Kidney epithelial cell (primary cell): ENCODE data around the gene ZNF525. TPM values are rescaled to one million over a fixed set of nuclear protein-coding genes. Genes with fewer than 3 reads are reported as not detected.
"Not testable (repeated sequence)": the region's sequence is repeated elsewhere in the genome, so short reads cannot be mapped to it uniquely, and the experiment has no call there.

ENCODE experiments used
- DNase-seq: peaks from one replicate; pipeline ENCODE4 v3.0.0-alpha.2; 2010; ENCODE audit warnings: low read depth
- H3K27me3 ChIP-seq: 2 replicates; pipeline ENCODE4 v1.6.0; 2011; ENCODE audit warnings: low read length; ENCODE audit not compliant: control insufficient read depth, insufficient read depth
- H3K36me3 ChIP-seq: 2 replicates; pipeline ENCODE4 v1.5.1; 2011; ENCODE audit warnings: low read length; ENCODE audit not compliant: control insufficient read depth, insufficient read depth
- H3K4me3 ChIP-seq: 2 replicates; pipeline ENCODE4 v1.5.1; 2011; ENCODE audit warnings: low read depth, mild to moderate bottlenecking, control low read depth, low read length
- CTCF ChIP-seq: IDR thresholded peaks from 2 replicates; pipeline ENCODE4 v1.5.1; 2011; ENCODE audit warnings: mild to moderate bottlenecking, moderate library complexity, low read length, control low read depth, inconsistent platforms; ENCODE audit not compliant: insufficient read depth, poor library complexity, severe bottlenecking
- total RNA-seq: library from RNA; depleted of rRNA; stranded (reverse); fragments of >200 nt; gene quantifications from 2 replicates; pipeline ENCODE4 v1.2.3, GENCODE V29; 2015

The ZNF525 gene
- 6.3 and 11.4 TPM in 2 replicates for total RNA-seq

DNA sequence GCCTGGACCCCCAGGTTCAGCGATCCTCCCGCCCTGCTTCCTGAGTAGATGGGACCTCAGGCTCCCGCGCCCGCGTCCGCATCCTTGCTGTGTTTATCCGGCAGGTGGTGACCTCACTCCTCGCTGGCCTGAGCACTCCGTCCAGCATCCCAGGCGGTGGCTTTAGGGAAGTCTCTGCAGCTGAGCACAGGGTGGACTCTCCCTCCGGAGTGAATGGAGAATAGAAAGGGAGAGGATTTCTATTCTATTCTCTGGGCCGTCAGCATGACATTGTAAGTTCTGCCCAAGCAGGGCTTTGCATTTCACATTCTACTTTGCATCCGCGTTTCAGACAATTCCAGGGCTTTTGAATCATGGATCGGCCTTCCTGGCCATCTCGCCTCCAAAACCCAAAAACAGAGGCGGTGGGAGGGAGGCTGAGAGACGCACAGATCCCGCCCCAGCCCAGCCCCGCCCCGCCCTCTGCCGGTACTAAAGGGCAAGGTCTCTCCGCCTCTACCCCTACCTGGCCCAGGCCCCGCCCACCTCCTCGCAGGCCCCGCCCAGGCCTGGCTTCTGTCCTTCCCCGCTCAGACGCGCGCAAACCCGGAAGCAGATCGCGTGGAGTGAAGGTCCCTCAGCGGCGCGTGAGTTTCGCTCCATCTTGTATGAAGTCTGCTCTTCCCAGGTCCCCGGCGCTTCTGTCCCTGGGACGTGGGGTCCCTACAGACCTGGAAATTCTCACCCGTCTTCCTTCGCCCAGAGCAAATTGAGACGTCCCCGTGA lies at the start of gene ZNF525:
TSS of gene ZNF525 (plus strand) at position 572 of the 765 bp plus-strand sequence. CDS start 6,577 bp downstream, outside the sequence.
- DNase-seq = peak; percentile 32
- H3K27me3 ChIP-seq = no peaks in the 10 kb centered on the region
- peak within 1 kb of the TSS; percentile 56 for H3K4me3 ChIP-seq
- peak; percentile 32 for TF ChIP-seq CTCF
- no peaks in the 10 kb centered on the region for H3K36me3 ChIP-seq

DNA sequence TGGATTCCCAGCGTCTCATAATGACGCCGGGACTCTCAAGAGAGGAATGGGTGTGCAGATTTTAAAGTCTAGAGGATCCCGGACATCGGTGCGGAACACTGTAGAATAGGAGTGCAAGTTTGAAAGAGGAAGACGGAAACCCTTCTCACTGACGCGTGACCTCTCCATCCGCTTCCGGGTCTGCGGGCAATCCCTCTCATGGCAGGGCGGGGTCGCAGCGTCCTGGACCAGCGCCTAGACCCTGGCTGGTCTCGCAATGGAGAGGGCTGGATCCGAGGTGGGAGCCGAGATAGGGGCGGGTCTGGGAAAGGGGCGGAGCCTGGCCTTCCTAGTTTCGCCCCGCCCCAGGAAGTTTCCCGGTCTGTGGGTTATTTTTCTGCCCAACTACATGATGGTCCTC lies 36.5 kb upstream of the ZNF525 start:
- Histone ChIP-seq H3K27me3 (no peaks in the 10 kb centered on the region), H3K36me3 (no peaks in the 10 kb centered on the region), H3K4me3 (no peak overlapping the region)
- no peak for TF ChIP-seq CTCF
- DNase-seq = no peak

- H3K27me3 ChIP-seq = no peaks in the 10 kb centered on the region
- no peak for DNase-seq
- H3K4me3 ChIP-seq = no peak overlapping the region
- H3K36me3 ChIP-seq = no peaks in the 10 kb centered on the region
- no peak for TF ChIP-seq CTCF
Observed at GRCh38 chr19:53332484-53332883, 33.0 kb upstream of the ZNF525 start.

DNA sequence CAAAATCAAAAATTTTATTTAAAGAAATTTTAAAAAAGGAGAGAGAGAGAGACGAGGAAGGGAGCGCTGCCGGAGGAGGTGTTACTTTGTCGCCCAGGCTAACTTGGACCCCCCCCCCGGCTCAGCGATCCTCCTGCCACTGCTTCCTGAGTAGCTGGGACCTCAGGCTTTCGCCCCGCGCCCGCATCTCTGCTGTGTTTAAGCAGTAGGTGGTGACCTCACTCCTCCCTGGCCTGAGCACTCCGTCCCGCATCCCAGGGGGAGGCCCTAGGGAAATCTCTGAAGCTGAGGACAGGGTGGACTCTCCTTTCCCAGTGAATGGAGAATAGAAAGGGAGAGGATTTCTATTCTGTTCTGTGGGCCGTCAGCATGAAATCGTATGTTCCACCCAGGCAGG lies 32.4 kb upstream of the ZNF525 start:
- H3K4me3 ChIP-seq = peak overlapping the region; percentile 95
- no peak for TF ChIP-seq CTCF
- DNase-seq = no peak
- H3K27me3 ChIP-seq = no peaks in the 10 kb centered on the region
- H3K36me3 ChIP-seq = peaks cover 1% of the 10 kb centered on the region

GRCh38 chr19:53333463-53334449 lies 31.7 kb upstream of the ZNF525 start, which contains the start of gene ZNF845:
Gene ZNF845, plus strand, starts transcription at chr19:53333749. Its CDS starts 7,559 bp downstream, at chr19:53341308.
- no peak for TF ChIP-seq CTCF
- H3K4me3 ChIP-seq = peak within 1 kb of the TSS; percentile 95
- H3K27me3 ChIP-seq = no peaks in the 10 kb centered on the region
- peak; percentile 35 for DNase-seq
- H3K36me3 ChIP-seq = peaks cover 4% of the 10 kb centered on the region

DNA sequence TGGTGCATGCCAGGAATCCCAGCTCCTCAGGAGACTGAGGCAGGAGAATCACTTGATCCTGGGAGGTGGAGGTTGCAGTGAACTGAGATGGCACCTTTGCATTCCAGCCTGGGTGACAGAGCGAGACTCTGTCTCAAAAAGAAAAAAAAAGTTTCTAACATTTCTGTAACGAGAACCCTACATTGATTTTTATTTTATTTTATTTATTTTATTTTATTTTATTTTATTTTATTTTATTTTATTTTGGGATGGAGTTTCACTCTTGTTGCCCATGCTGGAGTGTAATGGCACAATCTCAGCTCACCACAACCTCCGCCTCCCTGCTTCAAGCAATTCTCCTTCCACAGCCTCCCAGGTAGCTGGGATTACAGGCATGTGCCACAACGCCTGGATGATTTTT lies 21.1 kb upstream of the ZNF525 start:
- H3K36me3 ChIP-seq, H3K27me3 ChIP-seq, DNase-seq, H3K4me3 ChIP-seq: not testable (repeated sequence)
